Pancreas (tissue), 10 donors: ENCODE results near the gene SORL1-AS1.

Source experiments
- ATAC-seq, 4 donors: fragments of 200-7000 bp; cut with Tn5 transposase; one replicate each; pipeline versions ENCODE4 v1.8.0 to v1.9.1; 2020; ENCODE audit warnings: mild to moderate bottlenecking in 4 of 4, moderate library complexity in 4 of 4
- DNase-seq, 6 donors: peaks; one replicate each; pipeline ENCODE4 v3.0.0-alpha.2; 2020
- FAIRE-seq: peaks from 2 replicates; lab custom pipeline; 2012; peaks lifted over from hg19 to GRCh38; lab: Jason Lieb, UNC
- H3K27ac ChIP-seq, 4 donors: fragments of 200-600 bp; sonication (generic); 1 replicate in 3 of 4; 2 replicates in 1 of 4; pipeline versions ENCODE4 v1.5.0 to v1.8.0; 2020
- H3K27me3 ChIP-seq, 4 donors: fragments of 200-600 bp; one replicate each; pipeline ENCODE4 v1.8.0; 2021
- H3K36me3 ChIP-seq, 3 donors: fragments of 200-600 bp; sonication (generic) in 1 of 3; one replicate each; pipeline versions ENCODE4 v1.5.0 to v1.8.0; 2020 to 2021
- H3K4me1 ChIP-seq, 3 donors: fragments of 200-600 bp; one replicate each; pipeline ENCODE4 v1.8.0; 2021
- H3K4me3 ChIP-seq, 4 donors: fragments of 200-600 bp; sonication (generic) in 2 of 4; one replicate each; pipeline versions ENCODE4 v1.5.0 to v1.8.0; 2020 to 2021
- H3K9me3 ChIP-seq, 4 donors: fragments of 200-600 bp; one replicate each; pipeline ENCODE4 v1.8.0; 2021
- CTCF ChIP-seq, 4 donors: fragments of 200-600 bp; sonication (generic) in 3 of 4; IDR thresholded peaks; one replicate each; pipeline versions ENCODE4 v1.5.0 to v1.8.0; 2021; ENCODE audit warnings: antibody characterized with exemption in 4 of 4
- WGBS, 2 donors: extraction: QIAGEN DNeasy Blood & Tissue Kit; methylation state at CpG; one replicate each; pipeline ENCODE4 v1.1.7; 2013; 5-methylcytosine and 5-hydroxymethylcytosine counted together
- intact Hi-C, 3 donors: fragments of 100-400 bp; cut with DNase I; formaldehyde crosslinking; loops; one replicate each; pipeline versions ENCODE4 v1.11.1 to v1.14.2; 2022
- donor health status: healthy with polysubstance abuse.
- donor health status: DM: no; HTN: no; CAD: no; lungs with moderate emphysema.
- donor health status: DM: no; HTN: no; CAD: no.
- donor health status: control.
- donor health status: control.
- donor health status: Bipolar disorder and iron deficiency.
- donor health status: DM: yes; HTN: yes; CAD: no.
- donor health status: DM: no; HTN: no; CAD: no.
- donor health status: DM: no; HTN: no; CAD: no.
- donor health status: DM: yes; HTN: yes; CAD: no.

The SORL1-AS1 gene

GRCh38 chr11:121449123-121449522 lies 3.6 kb downstream of the SORL1-AS1 start:
- FAIRE-seq (no peak), ATAC-seq (no peak), DNase-seq (no peak)
- intact Hi-C loops, result no loop called here
- Histone ChIP-seq H3K4me1 (no peaks in the 10 kb centered on the region), H3K27ac (peak overlapping the region in 1 of 4 donors; percentile 10), H3K27me3 (no peaks in the 10 kb centered on the region), H3K36me3 (no peaks in the 10 kb centered on the region), H3K4me3 (no peak overlapping the region), H3K9me3 (no peaks in the 10 kb centered on the region)
- whole genome bisulfite sequencing, 2 donors, result 78 to 84% methylated on average over 4 of the region's 4 CpGs
- no peak for TF ChIP-seq CTCF (IDR thresholded peaks at IDR 0.05)

GRCh38 chr11:121448431-121448941 lies 4.3 kb downstream of the SORL1-AS1 start:
- ATAC-seq (peak in 1 of 4 donors; percentile 14), FAIRE-seq (no peak), DNase-seq (no peak)
- TF ChIP-seq CTCF (IDR thresholded peaks at IDR 0.05), result no peak
- H3K27me3 ChIP-seq, result no peaks in the 10 kb centered on the region
- intact Hi-C loops, result no loop called here
- H3K4me3 ChIP-seq, result no peak overlapping the region
- 64 to 74% methylated on average over 3 of the region's 3 CpGs for WGBS, 2 donors
- H3K4me1 ChIP-seq, result no peaks in the 10 kb centered on the region
- H3K36me3 ChIP-seq, result no peaks in the 10 kb centered on the region
- peak overlapping the region in 1 of 4 donors; percentile 10 for H3K27ac ChIP-seq
- H3K9me3 ChIP-seq, result no peaks in the 10 kb centered on the region

- no peak for TF ChIP-seq CTCF (IDR thresholded peaks at IDR 0.05)
- ATAC-seq, result no peak
- intact Hi-C loops, result no loop called here
- WGBS, 2 donors, result 86 to 91% methylated on average over 4 of the region's 4 CpGs
- no peaks in the 10 kb centered on the region for H3K36me3 ChIP-seq
- H3K27me3 ChIP-seq, result no peaks in the 10 kb centered on the region
- H3K9me3 ChIP-seq, result no peaks in the 10 kb centered on the region
- no peaks in the 10 kb centered on the region for H3K4me1 ChIP-seq
- H3K27ac ChIP-seq, result peak overlapping the region in 1 of 4 donors; percentile 10
- H3K4me3 ChIP-seq, result no peak overlapping the region
- no peak for FAIRE-seq
- no peak for DNase-seq
Measured at GRCh38 chr11:121448011-121448410, 4.8 kb downstream of the SORL1-AS1 start.

GRCh38 chr11:121446752-121447156 lies 6.0 kb downstream of the SORL1-AS1 start:
- Histone ChIP-seq H3K4me1 (no peaks in the 10 kb centered on the region), H3K27ac (no peak overlapping the region), H3K27me3 (no peaks in the 10 kb centered on the region), H3K9me3 (no peaks in the 10 kb centered on the region), H3K36me3 (no peaks in the 10 kb centered on the region), H3K4me3 (no peak overlapping the region)
- ATAC-seq (no peak), DNase-seq (no peak), FAIRE-seq (no peak)
- no peak for TF ChIP-seq CTCF (IDR thresholded peaks at IDR 0.05)
- intact Hi-C loops, result no loop called here
- WGBS, 2 donors, result 57 to 58% methylated on average over 4 of the region's 4 CpGs

- DNase-seq (no peak), FAIRE-seq (no peak)
Measured at GRCh38 chr11:121445071-121445768, 7.5 kb downstream of the SORL1-AS1 start.

More at GRCh38 chr11:121445071-121445768, 7.5 kb downstream of the SORL1-AS1 start:
- H3K4me1 ChIP-seq, result no peaks in the 10 kb centered on the region
- H3K9me3 ChIP-seq, result no peaks in the 10 kb centered on the region
- intact Hi-C loops, result no loop called here
- peak in 1 of 4 donors; percentile 31 for ATAC-seq
- H3K4me3 ChIP-seq, result no peak overlapping the region
- H3K27ac ChIP-seq, result no peak overlapping the region
- no peak for TF ChIP-seq CTCF (IDR thresholded peaks at IDR 0.05)
- WGBS, 2 donors, result 73 to 80% methylated on average over 12 to 14 of the region's 14 CpGs
- no peaks in the 10 kb centered on the region for H3K27me3 ChIP-seq
- no peaks in the 10 kb centered on the region for H3K36me3 ChIP-seq
